GM23338 (cell line): ENCODE measurements around the gene MEP1A. TPM values are rescaled to one million over a fixed set of nuclear protein-coding genes. Genes with fewer than 3 reads are reported as not detected.

Experiments
- ATAC-seq: fragments of 200-7000 bp; cut with Tn5 transposase; 3 replicates; pipeline ENCODE4 v1.9.1; 2020
- DNase-seq: peaks from one replicate; pipeline ENCODE4 v3.0.0-alpha.2; 2015; ENCODE audit warnings: low spot score
- H2AFZ ChIP-seq: fragments of 200-600 bp; sonication (generic); 2 replicates; pipeline ENCODE4 v1.8.0; 2016; ENCODE audit warnings: antibody characterized with exemption, mild to moderate bottlenecking, moderate library complexity
- H3F3A ChIP-seq: fragments of 200-600 bp; sonication (generic); replicated peaks from 2 replicates; pipeline ENCODE4 v1.8.0; 2017; ENCODE audit warnings: antibody characterized with exemption, mixed run types, low read depth
- H3K27ac ChIP-seq: fragments of 200-600 bp; sonication (generic); 2 replicates; pipeline ENCODE4 v1.6.1; 2016; ENCODE audit warnings: low read depth
- H3K27me3 ChIP-seq: fragments of 200-600 bp; sonication (generic); 2 replicates; pipeline ENCODE4 v1.8.0; 2016; ENCODE audit warnings: mild to moderate bottlenecking, mixed run types, moderate library complexity; ENCODE audit not compliant: insufficient read depth
- H3K36me3 ChIP-seq: fragments of 200-600 bp; sonication (generic); 2 replicates; pipeline ENCODE4 v1.8.0; 2016; ENCODE audit warnings: mild to moderate bottlenecking; ENCODE audit not compliant: insufficient read depth
- H3K4me1 ChIP-seq: fragments of 200-600 bp; sonication (generic); 2 replicates; pipeline ENCODE4 v1.8.0; 2016; ENCODE audit warnings: mild to moderate bottlenecking, moderate library complexity; ENCODE audit not compliant: insufficient read depth
- H3K4me2 ChIP-seq: fragments of 200-600 bp; sonication (generic); 2 replicates; pipeline ENCODE4 v1.7.1; 2017; ENCODE audit warnings: mixed run types
- H3K4me3 ChIP-seq: fragments of 200-600 bp; sonication (generic); 2 replicates; pipeline ENCODE4 v1.6.1; 2016; ENCODE audit warnings: mixed run types
- H3K79me2 ChIP-seq: fragments of 200-600 bp; sonication (generic); replicated peaks from 2 replicates; pipeline ENCODE4 v1.8.0; 2017; ENCODE audit warnings: mild to moderate bottlenecking; ENCODE audit not compliant: insufficient read depth
- H3K9me2 ChIP-seq: fragments of 200-600 bp; sonication (generic); 2 replicates; pipeline ENCODE4 v1.8.0; 2017; ENCODE audit not compliant: insufficient read depth
- H4K20me1 ChIP-seq: fragments of 200-600 bp; sonication (generic); replicated peaks from 2 replicates; pipeline ENCODE4 v1.8.0; 2017; ENCODE audit warnings: mild to moderate bottlenecking; ENCODE audit not compliant: insufficient read depth
- H3K27ac Mint-ChIP-seq: 2 replicates; pipeline ENCODE4 v1.8.0; 2020; ENCODE audit warnings: inconsistent platforms, mild to moderate bottlenecking, moderate library complexity, mixed read lengths
- H3K27me3 Mint-ChIP-seq: 3 replicates; pipeline ENCODE4 v1.8.0; 2022; ENCODE audit warnings: low read depth, mild to moderate bottlenecking, moderate library complexity, mixed read lengths, inconsistent platforms; ENCODE audit not compliant: insufficient read depth, poor library complexity
- H3K36me3 Mint-ChIP-seq: 3 replicates; pipeline ENCODE4 v1.8.0; 2021; ENCODE audit warnings: low read depth, mild to moderate bottlenecking, inconsistent platforms, moderate library complexity, mixed read lengths
- H3K4me1 Mint-ChIP-seq: 3 replicates; pipeline ENCODE4 v1.8.0; 2020; ENCODE audit warnings: mild to moderate bottlenecking, inconsistent platforms, mixed read lengths
- H3K4me3 Mint-ChIP-seq: 3 replicates; pipeline ENCODE4 v1.8.0; 2021; ENCODE audit warnings: moderate library complexity, mild to moderate bottlenecking, inconsistent platforms, mixed read lengths
- H3K9me3 Mint-ChIP-seq: 3 replicates; pipeline ENCODE4 v1.8.0; 2020; ENCODE audit warnings: moderate library complexity, mild to moderate bottlenecking, inconsistent platforms, mixed read lengths
- EZH2 ChIP-seq: fragments of 200-600 bp; sonication (generic); IDR thresholded peaks from one replicate; pipeline ENCODE4 v1.8.0; 2017; ENCODE audit warnings: antibody characterized with exemption, mild to moderate bottlenecking, low read depth; ENCODE audit not compliant: unreplicated experiment
- EZH2phosphoT487 ChIP-seq: fragments of 200-600 bp; sonication (generic); IDR thresholded peaks from one replicate; pipeline ENCODE4 v1.8.1; 2018; ENCODE audit warnings: antibody characterized with exemption; ENCODE audit not compliant: unreplicated experiment
- JUNB ChIP-seq: IDR thresholded peaks from one replicate; pipeline ENCODE4 v1.6.1; 2016; ENCODE audit warnings: antibody characterized with exemption; ENCODE audit not compliant: unreplicated experiment
- NANOG ChIP-seq: IDR thresholded peaks from 2 replicates; pipeline ENCODE4 v1.6.1; 2016; ENCODE audit warnings: antibody characterized with exemption, borderline replicate concordance
- POLR2AphosphoS5 ChIP-seq: IDR thresholded peaks from 2 replicates; pipeline ENCODE4 v1.6.1; 2016; ENCODE audit warnings: antibody characterized with exemption, low read depth
- STAT1 ChIP-seq: IDR thresholded peaks from one replicate; pipeline ENCODE4 v1.6.1; 2016; ENCODE audit warnings: antibody characterized with exemption; ENCODE audit not compliant: unreplicated experiment
- ZNF331 ChIP-seq: fragments of 250-450 bp; sonication (Bioruptor Pico); IDR thresholded peaks from 2 replicates; pipeline ENCODE4 v1.5.0; 2020; ENCODE audit warnings: low read depth, mild to moderate bottlenecking, moderate library complexity
- long read RNA-seq: library from polyadenylated mRNA; unstranded; transcript quantifications from one replicate; pipeline ENCODE4 v2.0.0, GENCODE V29; 2020; ENCODE audit not compliant: unreplicated experiment
- polyA plus RNA-seq: library from polyadenylated mRNA; unstranded; fragments of >200 nt; fragmentation: Nextera tagmentation; extraction: Ambion mirVana; gene quantifications from 2 replicates; pipeline ENCODE4 v1.2.1, GENCODE V29; 2016
- total RNA-seq: library from RNA; depleted of rRNA; stranded (reverse); fragments of >200 nt; shearing (Covaris generic); gene quantifications from 2 replicates; pipeline ENCODE4 v1.2.3, GENCODE V29; 2014; rRNA removed
- TF ChIP-seq, protein P1 (sequence below): fragments of 250-450 bp; sonication (Bioruptor Pico); IDR thresholded peaks from 2 replicates; pipeline ENCODE4 v1.5.0; 2020; ENCODE audit warnings: mild to moderate bottlenecking, moderate library complexity

Gene MEP1A, protein sequence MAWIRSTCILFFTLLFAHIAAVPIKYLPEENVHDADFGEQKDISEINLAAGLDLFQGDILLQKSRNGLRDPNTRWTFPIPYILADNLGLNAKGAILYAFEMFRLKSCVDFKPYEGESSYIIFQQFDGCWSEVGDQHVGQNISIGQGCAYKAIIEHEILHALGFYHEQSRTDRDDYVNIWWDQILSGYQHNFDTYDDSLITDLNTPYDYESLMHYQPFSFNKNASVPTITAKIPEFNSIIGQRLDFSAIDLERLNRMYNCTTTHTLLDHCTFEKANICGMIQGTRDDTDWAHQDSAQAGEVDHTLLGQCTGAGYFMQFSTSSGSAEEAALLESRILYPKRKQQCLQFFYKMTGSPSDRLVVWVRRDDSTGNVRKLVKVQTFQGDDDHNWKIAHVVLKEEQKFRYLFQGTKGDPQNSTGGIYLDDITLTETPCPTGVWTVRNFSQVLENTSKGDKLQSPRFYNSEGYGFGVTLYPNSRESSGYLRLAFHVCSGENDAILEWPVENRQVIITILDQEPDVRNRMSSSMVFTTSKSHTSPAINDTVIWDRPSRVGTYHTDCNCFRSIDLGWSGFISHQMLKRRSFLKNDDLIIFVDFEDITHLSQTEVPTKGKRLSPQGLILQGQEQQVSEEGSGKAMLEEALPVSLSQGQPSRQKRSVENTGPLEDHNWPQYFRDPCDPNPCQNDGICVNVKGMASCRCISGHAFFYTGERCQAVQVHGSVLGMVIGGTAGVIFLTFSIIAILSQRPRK
- total RNA-seq (not detected in 2 replicates), polyA plus RNA-seq (not detected in 2 replicates)
- long read RNA-seq, result 0 reads

DNA sequence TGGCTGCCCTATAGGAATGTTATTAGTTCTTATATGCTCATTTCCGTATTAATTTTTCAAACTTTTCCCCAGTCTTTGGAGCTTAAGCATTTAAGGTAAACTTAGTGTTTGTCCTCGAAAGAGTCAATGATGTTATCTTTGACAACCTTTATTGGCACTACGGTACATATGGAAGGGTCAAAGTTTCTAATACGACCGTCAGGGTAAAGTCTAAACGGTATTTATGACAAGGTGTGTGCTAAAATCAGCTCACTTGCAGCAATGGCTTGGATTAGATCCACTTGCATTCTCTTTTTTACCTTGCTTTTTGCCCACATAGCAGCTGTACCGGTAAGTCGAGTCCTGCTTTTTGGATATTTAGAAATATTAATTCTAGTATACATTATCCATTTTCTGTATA is at the start of gene MEP1A:
Gene MEP1A (plus strand): TSS at position 252 of the 400 bp plus-strand sequence. CDS start 10 bp downstream, at position 262.
- no peak for ATAC-seq
- Histone ChIP-seq H3K36me3 (no peaks in the 10 kb centered on the region), H2AFZ (0 out of 2 replicates have a peak within 1 kb of the TSS, but pooled peaks have one; percentile 74), H3K9me2 (no peaks in the 10 kb centered on the region; the same call in 1 of the 2 replicates), H3K79me2 (no peaks in the 10 kb centered on the region), H3K4me2 (no peak within 1 kb of the TSS), H4K20me1 (no peaks in the 10 kb centered on the region), H3F3A (no peaks in the 10 kb centered on the region), H3K27ac (no peak within 1 kb of the TSS), H3K27me3 (no peaks in the 10 kb centered on the region), H3K4me3 (no peak within 1 kb of the TSS), H3K4me1 (no peaks in the 10 kb centered on the region)
- no peak for TF ChIP-seq STAT1
- Mint-ChIP-seq H3K36me3 (no peaks in the 10 kb centered on the region), H3K27me3 (no peaks in the 10 kb centered on the region), H3K4me3 (no peak within 1 kb of the TSS), H3K9me3 (no peaks in the 10 kb centered on the region), H3K4me1 (no peaks in the 10 kb centered on the region), H3K27ac (no peak within 1 kb of the TSS)
- no peak for DNase-seq

DNA sequence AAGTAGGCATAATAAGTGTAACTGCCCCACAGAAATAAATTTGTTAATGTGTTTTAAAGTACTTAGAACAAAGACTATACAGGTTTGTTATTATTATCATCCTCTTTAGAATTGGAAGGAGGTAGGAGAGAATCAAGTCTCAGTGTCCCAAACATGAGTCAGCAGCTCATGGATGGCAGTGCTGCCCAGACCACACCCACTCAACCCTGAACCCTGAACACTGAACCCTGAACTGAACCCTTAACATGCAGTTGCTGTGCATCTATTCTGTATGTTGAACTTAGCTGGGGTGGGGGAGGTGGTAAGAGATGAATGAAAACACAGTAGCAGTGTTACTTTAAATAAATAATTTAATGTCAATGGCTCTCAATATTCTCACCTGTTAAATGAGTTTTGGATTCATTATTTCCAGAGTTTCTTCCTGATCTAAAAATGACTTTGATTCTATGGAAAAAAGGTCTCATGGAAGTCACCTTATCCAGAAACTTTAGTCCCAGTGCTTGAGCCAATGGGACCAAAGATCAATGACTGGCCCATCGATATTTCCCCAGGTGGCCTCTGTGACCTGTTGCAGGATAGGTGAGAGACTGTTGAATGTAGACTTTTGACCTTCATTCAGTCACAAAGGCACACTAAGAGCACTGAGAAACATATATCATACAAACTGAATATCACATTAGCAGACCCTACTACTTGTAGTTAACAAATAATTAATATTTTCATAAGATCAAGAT is 49.6 kb upstream of the MEP1A start:
- Histone ChIP-seq H3K36me3 (no peaks in the 10 kb centered on the region), H3K27ac (no peak overlapping the region), H3K4me3 (no peak overlapping the region), H3K4me2 (no peak overlapping the region), H3K9me2 (peaks cover 30% of the 10 kb centered on the region), H3F3A (no peaks in the 10 kb centered on the region), H3K4me1 (peaks cover 16% of the 10 kb centered on the region), H4K20me1 (no peaks in the 10 kb centered on the region), H2AFZ (no peak overlapping the region), H3K79me2 (no peaks in the 10 kb centered on the region), H3K27me3 (no peaks in the 10 kb centered on the region)
- no peak for ATAC-seq
- H3K9me3 Mint-ChIP-seq, result no peaks in the 10 kb centered on the region
- H3K27ac Mint-ChIP-seq, result no peak overlapping the region
- peaks cover 1% of the 10 kb centered on the region for H3K27me3 Mint-ChIP-seq
- no peak for DNase-seq
- no peak overlapping the region for H3K4me3 Mint-ChIP-seq
- no peaks in the 10 kb centered on the region for H3K36me3 Mint-ChIP-seq
- peaks cover 9% of the 10 kb centered on the region; the same call in 2 of the 3 replicates for H3K4me1 Mint-ChIP-seq
- no peak for TF ChIP-seq ZNF331
- TF ChIP-seq NANOG, result no peak
- no peak for TF ChIP-seq STAT1
- no peak for TF ChIP-seq JUNB
- TF ChIP-seq POLR2AphosphoS5, result no peak
- TF ChIP-seq, protein P1, sequence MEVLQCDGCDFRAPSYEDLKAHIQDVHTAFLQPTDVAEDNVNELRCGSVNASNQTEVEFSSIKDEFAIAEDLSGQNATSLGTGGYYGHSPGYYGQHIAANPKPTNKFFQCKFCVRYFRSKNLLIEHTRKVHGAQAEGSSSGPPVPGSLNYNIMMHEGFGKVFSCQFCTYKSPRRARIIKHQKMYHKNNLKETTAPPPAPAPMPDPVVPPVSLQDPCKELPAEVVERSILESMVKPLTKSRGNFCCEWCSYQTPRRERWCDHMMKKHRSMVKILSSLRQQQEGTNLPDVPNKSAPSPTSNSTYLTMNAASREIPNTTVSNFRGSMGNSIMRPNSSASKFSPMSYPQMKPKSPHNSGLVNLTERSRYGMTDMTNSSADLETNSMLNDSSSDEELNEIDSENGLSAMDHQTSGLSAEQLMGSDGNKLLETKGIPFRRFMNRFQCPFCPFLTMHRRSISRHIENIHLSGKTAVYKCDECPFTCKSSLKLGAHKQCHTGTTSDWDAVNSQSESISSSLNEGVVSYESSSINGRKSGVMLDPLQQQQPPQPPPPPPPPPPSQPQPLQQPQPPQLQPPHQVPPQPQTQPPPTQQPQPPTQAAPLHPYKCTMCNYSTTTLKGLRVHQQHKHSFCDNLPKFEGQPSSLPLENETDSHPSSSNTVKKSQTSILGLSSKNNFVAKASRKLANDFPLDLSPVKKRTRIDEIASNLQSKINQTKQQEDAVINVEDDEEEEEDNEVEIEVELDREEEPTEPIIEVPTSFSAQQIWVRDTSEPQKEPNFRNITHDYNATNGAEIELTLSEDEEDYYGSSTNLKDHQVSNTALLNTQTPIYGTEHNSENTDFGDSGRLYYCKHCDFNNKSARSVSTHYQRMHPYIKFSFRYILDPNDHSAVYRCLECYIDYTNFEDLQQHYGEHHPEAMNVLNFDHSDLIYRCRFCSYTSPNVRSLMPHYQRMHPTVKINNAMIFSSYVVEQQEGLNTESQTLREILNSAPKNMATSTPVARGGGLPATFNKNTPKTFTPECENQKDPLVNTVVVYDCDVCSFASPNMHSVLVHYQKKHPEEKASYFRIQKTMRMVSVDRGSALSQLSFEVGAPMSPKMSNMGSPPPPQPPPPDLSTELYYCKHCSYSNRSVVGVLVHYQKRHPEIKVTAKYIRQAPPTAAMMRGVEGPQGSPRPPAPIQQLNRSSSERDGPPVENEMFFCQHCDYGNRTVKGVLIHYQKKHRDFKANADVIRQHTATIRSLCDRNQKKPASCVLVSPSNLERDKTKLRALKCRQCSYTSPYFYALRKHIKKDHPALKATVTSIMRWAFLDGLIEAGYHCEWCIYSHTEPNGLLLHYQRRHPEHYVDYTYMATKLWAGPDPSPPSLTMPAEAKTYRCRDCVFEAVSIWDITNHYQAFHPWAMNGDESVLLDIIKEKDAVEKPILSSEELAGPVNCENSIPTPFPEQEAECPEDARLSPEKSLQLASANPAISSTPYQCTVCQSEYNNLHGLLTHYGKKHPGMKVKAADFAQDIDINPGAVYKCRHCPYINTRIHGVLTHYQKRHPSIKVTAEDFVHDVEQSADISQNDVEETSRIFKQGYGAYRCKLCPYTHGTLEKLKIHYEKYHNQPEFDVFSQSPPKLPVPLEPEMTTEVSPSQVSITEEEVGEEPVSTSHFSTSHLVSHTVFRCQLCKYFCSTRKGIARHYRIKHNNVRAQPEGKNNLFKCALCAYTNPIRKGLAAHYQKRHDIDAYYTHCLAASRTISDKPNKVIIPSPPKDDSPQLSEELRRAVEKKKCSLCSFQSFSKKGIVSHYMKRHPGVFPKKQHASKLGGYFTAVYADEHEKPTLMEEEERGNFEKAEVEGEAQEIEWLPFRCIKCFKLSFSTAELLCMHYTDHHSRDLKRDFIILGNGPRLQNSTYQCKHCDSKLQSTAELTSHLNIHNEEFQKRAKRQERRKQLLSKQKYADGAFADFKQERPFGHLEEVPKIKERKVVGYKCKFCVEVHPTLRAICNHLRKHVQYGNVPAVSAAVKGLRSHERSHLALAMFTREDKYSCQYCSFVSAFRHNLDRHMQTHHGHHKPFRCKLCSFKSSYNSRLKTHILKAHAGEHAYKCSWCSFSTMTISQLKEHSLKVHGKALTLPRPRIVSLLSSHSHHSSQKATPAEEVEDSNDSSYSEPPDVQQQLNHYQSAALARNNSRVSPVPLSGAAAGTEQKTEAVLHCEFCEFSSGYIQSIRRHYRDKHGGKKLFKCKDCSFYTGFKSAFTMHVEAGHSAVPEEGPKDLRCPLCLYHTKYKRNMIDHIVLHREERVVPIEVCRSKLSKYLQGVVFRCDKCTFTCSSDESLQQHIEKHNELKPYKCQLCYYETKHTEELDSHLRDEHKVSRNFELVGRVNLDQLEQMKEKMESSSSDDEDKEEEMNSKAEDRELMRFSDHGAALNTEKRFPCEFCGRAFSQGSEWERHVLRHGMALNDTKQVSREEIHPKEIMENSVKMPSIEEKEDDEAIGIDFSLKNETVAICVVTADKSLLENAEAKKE (CRISPR knock-in tag), result no peak
- TF ChIP-seq EZH2, result no peak
- no peak for TF ChIP-seq EZH2phosphoT487
